ENCODE measurements around the gene SFXN2. TPM values are rescaled to one million over a fixed set of nuclear protein-coding genes. Genes with fewer than 3 reads are reported as not detected.

SFXN2 gene
- total and polyA plus RNA-seq, 2 experiments from 2014 or later = 5.7 to 6.2 TPM

GRCh38 chr10:102704915-102705314, 9.5 kb upstream of the SFXN2 start (continued):
- no peak for TF ChIP-seq ZNF462 (CRISPR knock-in tag; IDR thresholded peaks at IDR 0.05)

GRCh38 chr10:102705531-102705930, 8.9 kb upstream of the SFXN2 start:
- H3K4me3 Mint-ChIP-seq = no peak overlapping the region
- no peak for DNase-seq (ENCODE audit: low spot score)
- Histone ChIP-seq H3F3A (replicated peaks; ENCODE audit: low read depth) (no peaks in the 10 kb centered on the region), H4K20me1 (replicated peaks; ENCODE audit: insufficient read depth) (peaks cover 9% of the 10 kb centered on the region; the same call in 1 of the 2 replicates), H3K36me3 (ENCODE audit: insufficient read depth) (no peaks in the 10 kb centered on the region), H3K79me2 (replicated peaks; ENCODE audit: insufficient read depth) (peaks cover 50% of the 10 kb centered on the region), H3K9me2 (ENCODE audit: insufficient read depth) (no peaks in the 10 kb centered on the region), H3K4me3 (no peak overlapping the region), H3K4me1 (ENCODE audit: insufficient read depth) (no peaks in the 10 kb centered on the region), H2AFZ (no peak overlapping the region), H3K27me3 (ENCODE audit: insufficient read depth) (no peaks in the 10 kb centered on the region), H3K4me2 (no peak overlapping the region), H3K27ac (ENCODE audit: low read depth) (no peak overlapping the region; the same call in 1 of the 2 replicates)
- ATAC-seq = no peak
- no peaks in the 10 kb centered on the region for H3K36me3 Mint-ChIP-seq (ENCODE audit: low read depth)
- H3K9me3 Mint-ChIP-seq = no peaks in the 10 kb centered on the region
- no peaks in the 10 kb centered on the region for H3K27me3 Mint-ChIP-seq (ENCODE audit: insufficient read depth, low read depth, poor library complexity)
- TF ChIP-seq POLR2AphosphoS5 (IDR thresholded peaks at IDR 0.05; ENCODE audit: low read depth) (no peak), ZNF114 (CRISPR knock-in tag; IDR thresholded peaks at IDR 0.05) (no peak), STAT1 (IDR thresholded peaks at IDR 0.05; ENCODE audit: unreplicated experiment) (no peak)
- no peak overlapping the region for H3K27ac Mint-ChIP-seq
- H3K4me1 Mint-ChIP-seq = no peaks in the 10 kb centered on the region; the same call in 2 of the 3 replicates

GRCh38 chr10:102710609-102711008, 3.8 kb upstream of the SFXN2 start:
- Mint-ChIP-seq H3K27me3 (ENCODE audit: insufficient read depth, low read depth, poor library complexity) (no peaks in the 10 kb centered on the region), H3K36me3 (ENCODE audit: low read depth) (no peaks in the 10 kb centered on the region; the same call in 1 of the 3 replicates), H3K4me1 (peaks cover 15% of the 10 kb centered on the region), H3K4me3 (no peak overlapping the region), H3K9me3 (no peaks in the 10 kb centered on the region), H3K27ac (no peak overlapping the region)
- Histone ChIP-seq H3F3A (replicated peaks; ENCODE audit: low read depth) (peaks cover 6% of the 10 kb centered on the region; the same call in 1 of the 2 replicates), H4K20me1 (replicated peaks; ENCODE audit: insufficient read depth) (peaks cover 15% of the 10 kb centered on the region), H3K36me3 (ENCODE audit: insufficient read depth) (no peaks in the 10 kb centered on the region), H3K79me2 (replicated peaks; ENCODE audit: insufficient read depth) (peaks cover 83% of the 10 kb centered on the region), H3K27me3 (ENCODE audit: insufficient read depth) (no peaks in the 10 kb centered on the region), H3K27ac (ENCODE audit: low read depth) (no peak overlapping the region), H2AFZ (no peak overlapping the region), H3K4me3 (no peak overlapping the region), H3K4me1 (ENCODE audit: insufficient read depth) (peaks cover 9% of the 10 kb centered on the region), H3K9me2 (ENCODE audit: insufficient read depth) (no peaks in the 10 kb centered on the region), H3K4me2 (no peak overlapping the region)
- ATAC-seq (no peak), DNase-seq (ENCODE audit: low spot score) (no peak)
- TF ChIP-seq ETS1 (IDR thresholded peaks at IDR 0.05) (no peak), REST (IDR thresholded peaks at IDR 0.05; ENCODE audit: unreplicated experiment) (no peak), CTCF (conservative IDR thresholded peaks at IDR 0.05; ENCODE audit: low read depth in 2 of 2) (no peak), JUNB (IDR thresholded peaks at IDR 0.05; ENCODE audit: unreplicated experiment) (no peak)

All from GM23338 (cell line).